ENCODE results near the gene RNF130.
"Not testable (repeated sequence)": the region's sequence is repeated elsewhere in the genome, so short reads cannot be mapped to it uniquely, and the experiment has no call there.

RNF130 gene

DNA sequence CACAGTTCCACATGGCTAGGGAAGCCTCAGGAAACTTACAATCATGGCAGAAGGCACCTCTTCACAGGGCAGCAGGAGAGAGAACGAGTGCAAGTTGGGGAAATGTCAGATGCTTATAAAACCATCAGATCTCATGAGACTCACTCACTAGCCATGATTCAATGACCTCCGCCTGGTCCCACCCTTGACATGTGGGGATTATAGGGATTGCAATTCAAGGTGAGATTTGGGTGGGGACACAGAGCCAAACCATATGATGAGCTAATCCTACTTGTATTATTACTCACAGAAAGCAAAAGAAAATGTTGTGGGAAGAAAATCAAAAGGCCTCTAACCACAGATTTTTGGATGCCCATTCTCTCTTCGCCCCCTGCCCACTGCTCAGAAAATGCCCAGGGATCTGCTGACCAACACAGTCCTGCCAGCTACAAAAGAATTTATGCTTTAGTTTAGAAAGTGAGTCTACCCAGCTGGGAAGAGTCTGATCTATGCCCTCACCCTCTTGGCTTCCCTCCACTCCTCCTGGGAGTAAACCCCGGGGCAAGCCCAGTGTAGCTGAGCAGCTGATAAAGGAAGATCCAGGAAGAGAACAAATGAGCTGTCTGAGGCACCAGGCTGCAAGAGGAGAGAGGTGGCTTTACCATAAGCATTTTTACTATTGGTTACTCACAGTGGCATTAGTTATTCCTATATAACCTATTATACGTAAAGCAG, 53.1 kb downstream of the RNF130 start:
- H3K4me1 Mint-ChIP-seq = peaks cover 6% of the 10 kb centered on the region
- no peak for DNase-seq (ENCODE audit: low spot score in 2 of 2)
- peaks cover 24% of the 10 kb centered on the region for H3K36me3 Mint-ChIP-seq
- no peak overlapping the region for H3K27ac Mint-ChIP-seq
- no peak overlapping the region for H3K4me3 Mint-ChIP-seq
- peaks cover 3% of the 10 kb centered on the region for H3K9me3 Mint-ChIP-seq
- H3K27me3 Mint-ChIP-seq = no peaks in the 10 kb centered on the region
- ATAC-seq (ENCODE audit: low read depth) = no peak

DNA sequence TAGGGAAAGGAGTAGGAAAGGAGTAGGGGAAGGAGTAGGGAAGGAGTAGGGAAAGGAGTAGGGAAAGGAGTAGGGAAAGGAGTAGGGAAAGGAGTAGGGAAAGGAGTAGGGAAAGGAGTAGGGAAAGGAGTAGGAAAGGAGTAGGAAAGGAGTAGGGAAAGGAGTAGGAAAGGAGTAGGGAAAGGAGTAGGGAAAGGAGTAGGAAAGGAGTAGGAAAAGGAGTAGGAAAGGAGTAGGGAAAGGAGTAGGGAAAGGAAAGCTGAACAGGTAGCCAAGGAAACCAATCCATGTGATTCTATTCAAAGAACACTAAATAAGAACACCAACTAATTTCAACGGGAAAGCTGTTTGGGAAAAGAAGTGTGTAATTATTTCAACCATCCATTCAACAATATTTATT, 56.0 kb downstream of the RNF130 start:
- not testable (repeated sequence) for H3K27me3 Mint-ChIP-seq; DNase-seq (ENCODE audit: low spot score in 2 of 2); H3K4me1 Mint-ChIP-seq; ATAC-seq (ENCODE audit: low read depth); H3K9me3 Mint-ChIP-seq; H3K27ac Mint-ChIP-seq; H3K4me3 Mint-ChIP-seq
- H3K36me3 Mint-ChIP-seq = peaks cover 22% of the 10 kb centered on the region

DNA sequence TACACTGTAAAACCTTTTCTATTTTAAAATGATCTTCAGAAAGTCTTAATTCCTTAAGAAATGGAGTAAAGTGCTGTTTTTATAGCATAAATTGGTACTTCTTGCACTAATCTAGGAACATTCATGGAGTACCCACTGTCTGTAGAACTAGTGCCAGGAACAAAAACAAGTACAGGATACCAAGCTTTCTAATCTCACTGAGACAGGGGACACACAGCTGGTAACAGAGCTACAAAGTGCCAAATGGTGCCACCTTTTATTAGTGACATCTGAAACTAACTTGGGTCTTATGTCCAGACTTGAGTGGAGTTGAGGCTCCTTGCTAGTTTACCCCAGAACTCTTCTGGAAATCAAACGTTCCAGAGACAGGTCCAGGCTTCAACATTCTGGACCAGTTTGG, 57.9 kb downstream of the RNF130 start:
- Mint-ChIP-seq H3K36me3 (peaks cover 14% of the 10 kb centered on the region), H3K4me3 (no peak overlapping the region), H3K27ac (no peak overlapping the region), H3K4me1 (peaks cover 2% of the 10 kb centered on the region), H3K27me3 (no peaks in the 10 kb centered on the region), H3K9me3 (peaks cover 1% of the 10 kb centered on the region)
- DNase-seq (ENCODE audit: low spot score in 2 of 2) (no peak), ATAC-seq (ENCODE audit: low read depth) (no peak)

DNA sequence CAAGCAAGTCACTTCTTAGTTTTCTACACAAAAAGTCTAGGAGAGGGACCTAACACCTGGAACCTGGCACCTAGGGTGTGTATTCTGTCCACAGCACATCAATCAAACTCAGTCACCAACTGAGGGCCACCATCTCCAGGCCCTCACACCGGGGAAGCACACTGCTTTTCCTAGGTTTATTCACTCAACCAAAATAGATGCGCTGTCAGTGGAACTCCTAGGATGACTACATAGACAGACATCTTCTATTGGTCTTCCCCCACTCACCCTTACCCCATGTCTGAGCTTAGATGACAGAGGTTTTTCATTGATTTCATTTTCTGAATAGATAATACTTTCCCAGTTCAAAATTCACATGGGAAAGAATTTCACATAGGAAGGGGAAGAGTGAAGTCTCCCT, 59.2 kb downstream of the RNF130 start:
- peaks cover 1% of the 10 kb centered on the region for H3K9me3 Mint-ChIP-seq
- DNase-seq (ENCODE audit: low spot score in 2 of 2) = no peak

DNA sequence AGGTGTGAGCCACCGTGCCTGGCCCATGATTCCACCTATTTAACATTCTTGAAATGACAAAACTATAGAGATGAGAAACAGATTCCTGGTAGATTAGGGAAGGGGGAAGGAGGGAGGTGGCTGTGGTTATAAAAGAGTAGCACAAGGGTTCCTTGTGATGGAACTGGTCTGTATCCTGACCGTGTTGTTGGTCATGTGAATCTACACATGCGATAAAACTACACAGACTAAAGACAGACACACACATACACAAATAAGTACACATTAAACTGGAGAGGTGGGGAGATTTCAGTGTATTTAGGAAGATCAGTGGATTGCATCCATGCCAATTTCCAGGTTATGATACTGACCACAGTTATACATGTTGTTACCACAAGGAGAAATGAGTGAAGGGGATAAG, 60.9 kb downstream of the RNF130 start:
- DNase-seq (ENCODE audit: low spot score in 2 of 2) = no peak
- no peaks in the 10 kb centered on the region for H3K27me3 Mint-ChIP-seq
- H3K27ac Mint-ChIP-seq = no peak overlapping the region

More for the DNA sequence above, 59.2 kb downstream of the RNF130 start:
- H3K36me3 Mint-ChIP-seq = peaks cover 11% of the 10 kb centered on the region
- H3K27ac Mint-ChIP-seq = no peak overlapping the region
- H3K27me3 Mint-ChIP-seq = no peaks in the 10 kb centered on the region
- H3K4me3 Mint-ChIP-seq = no peak overlapping the region
- peaks cover 2% of the 10 kb centered on the region for H3K4me1 Mint-ChIP-seq
- ATAC-seq (ENCODE audit: low read depth) = no peak

DNA sequence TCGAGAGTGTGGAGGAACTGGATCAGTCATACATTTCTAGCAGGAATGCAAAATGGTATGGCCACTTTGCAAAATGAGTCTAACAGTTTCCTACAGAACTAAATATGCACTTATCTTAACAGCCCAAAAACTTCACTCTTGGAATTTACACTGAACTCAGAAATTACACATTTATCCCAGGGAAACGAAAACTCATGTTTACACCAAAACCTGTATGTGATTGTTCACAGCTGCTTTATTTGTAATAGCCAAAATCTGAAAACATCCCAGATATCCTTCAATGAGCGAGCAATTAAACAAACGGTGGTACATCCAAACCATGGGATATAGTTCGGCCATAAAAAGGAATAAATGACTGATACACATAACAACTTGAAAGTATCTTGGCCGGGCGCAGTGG, 62.0 kb downstream of the RNF130 start:
- DNase-seq (ENCODE audit: low spot score in 2 of 2) (no peak), ATAC-seq (ENCODE audit: low read depth) (no peak)
- Mint-ChIP-seq H3K27ac (no peak overlapping the region), H3K27me3 (no peaks in the 10 kb centered on the region), H3K4me3 (no peak overlapping the region), H3K36me3 (peaks cover 9% of the 10 kb centered on the region), H3K9me3 (no peaks in the 10 kb centered on the region), H3K4me1 (peaks cover 2% of the 10 kb centered on the region)

More for the DNA sequence above, 60.9 kb downstream of the RNF130 start:
- H3K9me3 Mint-ChIP-seq = peaks cover 1% of the 10 kb centered on the region
- no peak for ATAC-seq (ENCODE audit: low read depth)
- no peak overlapping the region for H3K4me3 Mint-ChIP-seq
- peaks cover 8% of the 10 kb centered on the region for H3K36me3 Mint-ChIP-seq
- H3K4me1 Mint-ChIP-seq = peaks cover 4% of the 10 kb centered on the region

DNA sequence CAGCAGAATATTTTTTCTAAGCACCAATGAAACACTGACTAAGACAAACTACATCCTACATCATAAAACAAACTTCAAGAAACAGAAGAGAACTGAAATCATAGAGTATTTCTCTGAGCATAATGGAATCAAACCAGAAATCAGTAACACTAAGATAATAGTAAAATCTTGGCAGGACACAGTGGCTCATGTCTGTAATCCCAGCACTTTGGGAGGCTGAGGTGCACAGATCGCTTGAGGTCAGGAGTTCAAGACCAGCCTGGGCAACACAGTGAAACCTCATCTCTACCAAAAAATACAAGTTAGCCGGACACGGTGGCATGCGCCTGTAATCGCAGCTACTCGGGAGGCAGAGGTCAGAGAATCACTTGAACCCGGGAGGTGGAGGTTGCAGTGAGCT, 63.1 kb downstream of the RNF130 start:
- ATAC-seq (ENCODE audit: low read depth) (no peak), DNase-seq (ENCODE audit: low spot score in 2 of 2) (no peak)
- Mint-ChIP-seq H3K27ac (no peak overlapping the region), H3K36me3 (peaks cover 9% of the 10 kb centered on the region), H3K9me3 (no peaks in the 10 kb centered on the region), H3K27me3 (no peaks in the 10 kb centered on the region), H3K4me3 (no peak overlapping the region), H3K4me1 (peaks cover 2% of the 10 kb centered on the region)

DNA sequence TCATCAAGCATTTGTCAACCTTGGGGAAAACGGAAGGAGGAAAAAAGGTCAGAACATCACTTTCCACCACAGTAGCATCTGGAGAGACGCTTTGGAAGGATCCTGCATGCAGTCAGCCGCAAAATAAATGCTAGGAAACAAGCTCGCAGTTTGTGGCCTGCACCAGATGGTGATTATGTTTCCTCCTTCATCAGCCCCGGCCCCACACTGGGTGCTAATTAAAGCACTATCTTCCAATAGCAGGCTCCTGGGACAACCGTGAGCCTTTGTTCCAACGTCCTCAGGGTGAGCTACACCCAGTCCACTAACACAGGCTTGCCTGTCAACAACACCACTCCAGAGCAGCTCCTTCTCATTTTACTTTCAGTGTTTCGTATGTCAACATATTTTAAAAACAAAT, 64.0 kb downstream of the RNF130 start:
- Mint-ChIP-seq H3K27me3 (no peaks in the 10 kb centered on the region), H3K9me3 (no peaks in the 10 kb centered on the region), H3K36me3 (peaks cover 8% of the 10 kb centered on the region), H3K4me1 (peaks cover 2% of the 10 kb centered on the region), H3K4me3 (no peak overlapping the region), H3K27ac (no peak overlapping the region)
- no peak for ATAC-seq (ENCODE audit: low read depth)
- no peak for DNase-seq (ENCODE audit: low spot score in 2 of 2)

DNA sequence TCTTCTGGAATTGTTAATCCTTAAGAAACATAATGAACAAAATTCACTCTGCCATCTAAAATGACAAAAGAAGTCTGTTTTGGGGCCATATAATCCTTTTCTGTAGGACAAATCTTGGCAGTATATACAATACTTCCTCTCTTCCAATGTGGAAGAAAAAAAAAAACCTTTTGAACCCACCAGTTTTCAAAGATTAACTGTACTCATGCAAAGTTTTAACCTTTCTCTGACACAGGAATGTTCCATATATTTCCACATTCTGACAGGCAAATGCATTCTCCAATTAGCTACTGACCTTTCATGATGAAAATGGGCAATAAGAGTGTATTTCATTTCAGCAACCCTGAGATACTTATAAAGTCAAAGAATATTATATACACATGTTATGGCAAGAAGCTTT, 65.4 kb downstream of the RNF130 start:
- DNase-seq (ENCODE audit: low spot score in 2 of 2) = no peak
- Mint-ChIP-seq H3K36me3 (peaks cover 11% of the 10 kb centered on the region), H3K4me3 (no peak overlapping the region), H3K27ac (no peak overlapping the region), H3K4me1 (peaks cover 2% of the 10 kb centered on the region), H3K9me3 (no peaks in the 10 kb centered on the region), H3K27me3 (no peaks in the 10 kb centered on the region)
- no peak for ATAC-seq (ENCODE audit: low read depth)

DNA sequence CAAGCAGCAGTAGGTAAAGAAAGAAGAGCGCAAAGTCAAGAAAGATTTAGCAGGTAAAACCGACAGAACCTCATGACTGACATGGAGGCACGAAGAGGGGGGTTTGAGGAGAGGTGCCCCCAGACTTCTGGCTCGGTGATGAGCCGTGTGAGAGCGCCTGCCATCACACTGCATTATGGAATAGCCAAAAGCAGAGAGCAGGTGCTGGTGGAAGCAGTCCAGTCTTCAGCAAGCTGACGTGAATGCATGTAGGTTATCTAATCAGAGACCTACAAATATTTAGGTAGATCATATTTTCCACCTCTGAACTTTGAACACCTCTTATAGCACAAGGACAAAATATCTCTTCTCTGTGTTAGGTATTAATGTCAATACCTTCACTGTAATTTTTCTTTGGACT, 68.4 kb downstream of the RNF130 start:
- DNase-seq (ENCODE audit: low spot score in 2 of 2) = no peak
- no peak overlapping the region for H3K27ac Mint-ChIP-seq
- H3K4me3 Mint-ChIP-seq = no peak overlapping the region
- H3K36me3 Mint-ChIP-seq = peaks cover 12% of the 10 kb centered on the region
- peaks cover 5% of the 10 kb centered on the region for H3K4me1 Mint-ChIP-seq
- no peaks in the 10 kb centered on the region for H3K27me3 Mint-ChIP-seq
- no peak for ATAC-seq (ENCODE audit: low read depth)
- H3K9me3 Mint-ChIP-seq = no peaks in the 10 kb centered on the region

DNA sequence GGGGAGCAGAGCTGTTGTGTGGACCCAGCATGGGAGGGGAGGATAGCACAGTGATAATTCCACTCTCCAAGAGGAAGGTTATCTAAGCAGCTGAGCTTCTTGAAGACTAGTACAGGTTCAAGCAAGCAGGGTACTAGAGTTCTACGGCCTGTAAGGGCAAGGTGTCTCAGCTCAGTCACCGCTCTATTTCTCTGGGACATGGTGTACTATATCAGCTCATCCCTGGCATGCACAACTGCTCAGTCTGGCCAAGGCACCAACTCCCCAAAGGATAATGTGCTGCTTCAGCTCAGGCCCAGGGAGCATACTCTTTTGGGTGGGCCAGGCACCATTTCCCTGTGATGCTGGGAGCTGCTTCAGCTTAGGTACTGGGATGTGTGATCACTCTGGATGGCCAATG, 69.8 kb downstream of the RNF130 start:
- Mint-ChIP-seq H3K9me3 (no peaks in the 10 kb centered on the region), H3K4me1 (peaks cover 3% of the 10 kb centered on the region), H3K36me3 (peaks cover 12% of the 10 kb centered on the region), H3K4me3 (no peak overlapping the region), H3K27ac (no peak overlapping the region), H3K27me3 (no peaks in the 10 kb centered on the region)
- ATAC-seq (ENCODE audit: low read depth) = no peak
- DNase-seq (ENCODE audit: low spot score in 2 of 2) = no peak

DNA sequence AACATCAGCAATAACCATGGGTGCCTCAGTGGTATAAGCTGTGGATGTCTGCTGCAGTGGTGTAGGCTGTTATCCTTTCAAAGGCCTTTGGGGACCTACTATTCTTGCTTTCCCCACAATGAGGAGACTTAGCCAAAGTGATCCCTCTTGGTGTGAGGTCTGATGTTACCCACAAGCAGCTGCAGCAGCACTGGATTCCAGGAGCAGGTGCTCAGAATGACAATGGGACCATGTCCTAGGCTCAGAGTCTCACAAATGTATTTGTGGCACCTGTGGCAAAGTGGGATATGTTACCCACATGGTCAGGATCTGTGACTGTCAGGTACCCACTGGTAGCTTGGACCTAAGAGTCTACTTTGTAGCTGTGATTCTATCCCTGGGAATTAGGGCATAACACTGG, 70.4 kb downstream of the RNF130 start:
- DNase-seq (ENCODE audit: low spot score in 2 of 2) (no peak), ATAC-seq (ENCODE audit: low read depth) (no peak)
- no peaks in the 10 kb centered on the region for H3K9me3 Mint-ChIP-seq
- peaks cover 12% of the 10 kb centered on the region for H3K36me3 Mint-ChIP-seq
- no peak overlapping the region for H3K4me3 Mint-ChIP-seq
- H3K27ac Mint-ChIP-seq = no peak overlapping the region
- no peaks in the 10 kb centered on the region for H3K27me3 Mint-ChIP-seq
- peaks cover 3% of the 10 kb centered on the region for H3K4me1 Mint-ChIP-seq

DNA sequence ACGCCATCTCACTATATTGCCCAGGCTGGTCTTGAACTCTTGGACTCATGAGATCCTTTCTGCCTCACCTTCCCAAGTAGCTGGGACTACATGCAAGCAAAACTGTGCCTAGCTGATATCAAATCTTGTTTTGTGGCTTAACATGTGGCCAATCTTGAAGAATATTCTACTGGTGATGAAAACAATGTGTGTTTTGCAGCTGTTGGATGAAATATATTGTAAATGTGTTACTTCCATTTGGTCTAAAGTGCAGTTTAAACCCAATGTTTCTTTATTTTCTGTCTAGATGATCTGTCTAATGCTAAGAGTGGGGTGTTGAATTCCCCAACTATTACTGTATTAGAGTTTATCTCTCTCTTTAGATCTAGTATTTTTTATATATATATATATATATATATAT, 73.1 kb downstream of the RNF130 start:
- no peak for ATAC-seq (ENCODE audit: low read depth)
- Mint-ChIP-seq H3K36me3 (peaks cover 11% of the 10 kb centered on the region), H3K27ac (no peak overlapping the region), H3K4me3 (no peak overlapping the region), H3K4me1 (peaks cover 3% of the 10 kb centered on the region), H3K9me3 (no peaks in the 10 kb centered on the region), H3K27me3 (no peaks in the 10 kb centered on the region)
- no peak for DNase-seq (ENCODE audit: low spot score in 2 of 2)

DNA sequence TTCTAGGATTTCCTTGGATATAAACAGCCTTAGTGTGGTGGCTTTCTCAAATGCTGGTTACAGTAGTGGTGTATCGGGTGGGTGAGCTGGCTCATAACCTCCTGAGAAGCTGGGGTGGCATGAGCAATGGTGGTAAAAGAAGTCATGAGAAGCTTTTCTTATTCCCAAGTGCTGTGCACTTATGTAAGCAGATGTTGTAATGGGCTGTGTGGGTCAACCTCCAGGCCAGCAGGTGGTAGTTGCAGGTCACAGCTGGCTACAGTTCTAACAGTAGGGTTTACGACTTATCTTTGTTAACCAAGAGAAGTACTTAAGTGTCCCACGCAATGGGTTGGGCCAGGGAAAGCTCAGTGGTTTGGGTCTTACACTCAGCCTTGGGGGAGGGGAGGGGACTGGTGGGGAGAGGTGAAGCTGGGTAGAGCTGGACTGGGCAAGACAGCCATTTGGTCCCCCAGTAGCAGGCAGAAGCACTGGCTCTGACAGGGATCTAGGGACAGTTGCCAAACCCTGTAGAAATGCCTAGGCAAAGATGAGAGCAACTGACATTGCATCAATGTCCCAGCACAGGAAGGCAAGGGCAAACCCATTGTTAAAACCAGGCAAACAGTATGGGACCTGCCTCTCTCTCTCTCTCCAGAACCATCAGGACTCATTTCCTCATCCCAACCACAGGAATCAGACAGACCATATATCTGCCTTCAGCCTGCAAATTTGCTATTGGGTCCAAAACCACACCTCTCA, 76.8 kb downstream of the RNF130 start:
- H3K27ac Mint-ChIP-seq = no peak overlapping the region
- no peak for ATAC-seq (ENCODE audit: low read depth)
- H3K36me3 Mint-ChIP-seq = peaks cover 2% of the 10 kb centered on the region
- no peak for DNase-seq (ENCODE audit: low spot score in 2 of 2)
- no peaks in the 10 kb centered on the region for H3K27me3 Mint-ChIP-seq
- H3K9me3 Mint-ChIP-seq = no peaks in the 10 kb centered on the region
- H3K4me1 Mint-ChIP-seq = no peaks in the 10 kb centered on the region
- no peak overlapping the region for H3K4me3 Mint-ChIP-seq

DNA sequence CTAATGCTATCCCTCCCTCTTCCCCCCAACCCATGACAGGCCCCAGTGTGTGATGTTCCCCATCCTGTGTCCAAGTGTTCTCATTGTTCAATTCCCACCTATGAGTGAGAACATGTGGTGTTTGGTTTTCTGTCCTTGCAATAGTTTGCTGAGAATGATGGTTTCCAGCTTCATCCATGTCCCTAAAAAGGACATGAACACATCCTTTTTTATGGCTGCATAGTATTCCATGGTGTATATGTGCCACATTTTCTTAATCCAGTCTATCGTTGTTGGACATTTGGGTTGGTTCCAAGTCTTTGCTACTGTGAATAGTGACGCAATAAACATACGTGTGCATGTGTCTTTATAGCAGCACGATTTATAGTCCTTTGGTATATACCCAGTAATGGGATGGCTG, 78.7 kb downstream of the RNF130 start:
- H3K9me3 Mint-ChIP-seq, H3K36me3 Mint-ChIP-seq: not testable (repeated sequence)

More for the DNA sequence above, 78.7 kb downstream of the RNF130 start:
- not testable (repeated sequence) for H3K4me3 Mint-ChIP-seq; H3K27ac Mint-ChIP-seq; H3K27me3 Mint-ChIP-seq; DNase-seq (ENCODE audit: low spot score in 2 of 2); ATAC-seq (ENCODE audit: low read depth); H3K4me1 Mint-ChIP-seq
